ENCODE data around the gene CHI3L1.

- no peak for TF ChIP-seq CTCF (conservative IDR thresholded peaks at IDR 0.05; ENCODE audit: low read length)
- no peak for TF ChIP-seq EZH2phosphoT487 (IDR thresholded peaks at IDR 0.05; ENCODE audit: borderline replicate concordance, low read depth, low read length)
These were observed 54.8 kb downstream of the CHI3L1 start for GRCh38 chr1:203131548-203132200.
